ENCODE results near the gene EPN2. TPM values are rescaled to one million over a fixed set of nuclear protein-coding genes. Genes with fewer than 3 reads are reported as not detected.
A peak's percentile ranks its signal among the peaks of the same experiment; 100 is the strongest.

The EPN2 gene
- total RNA-seq, 2 donors from 2014 or later = 28.8 to 67.7 TPM

GRCh38 chr17:19264268-19264667 lies 27.1 kb downstream of the EPN2 start:
- Histone ChIP-seq H3K9me3 (no peaks in the 10 kb centered on the region), H3K4me3 (no peak overlapping the region), H3K27me3 (replicated peaks; ENCODE audit: insufficient read depth) (no peaks in the 10 kb centered on the region), H3K36me3 (no peaks in the 10 kb centered on the region), H3K4me1 (replicated peaks) (peaks cover 42% of the 10 kb centered on the region), H3K27ac (peak overlapping the region; percentile 68 to 73)
- no peak for TF ChIP-seq POLR2AphosphoS5 (IDR thresholded peaks at IDR 0.05)
- TF ChIP-seq POLR2A (IDR thresholded peaks at IDR 0.05) = no peak
- no peak for TF ChIP-seq CTCF (IDR thresholded peaks at IDR 0.05)
- no peak for DNase-seq (ENCODE audit: low spot score)
- WGBS = 28% methylated on average over 3 of the region's 3 CpGs
- intact Hi-C loops (cut with DNase I) = no loop called here

- TF ChIP-seq CTCF (IDR thresholded peaks at IDR 0.05) = no peak
- Histone ChIP-seq H3K4me1 (replicated peaks) (peaks cover 47% of the 10 kb centered on the region), H3K4me3 (no peak overlapping the region), H3K27me3 (replicated peaks; ENCODE audit: insufficient read depth) (no peaks in the 10 kb centered on the region), H3K27ac (peak overlapping the region; percentile 68 to 73), H3K9me3 (no peaks in the 10 kb centered on the region), H3K36me3 (no peaks in the 10 kb centered on the region)
- WGBS = 54% methylated on average over 6 of the region's 6 CpGs
- intact Hi-C loops (cut with DNase I) = no loop called here
- DNase-seq (ENCODE audit: low spot score) = no peak
Observed at GRCh38 chr17:19264681-19265080, 27.5 kb downstream of the EPN2 start.

DNA sequence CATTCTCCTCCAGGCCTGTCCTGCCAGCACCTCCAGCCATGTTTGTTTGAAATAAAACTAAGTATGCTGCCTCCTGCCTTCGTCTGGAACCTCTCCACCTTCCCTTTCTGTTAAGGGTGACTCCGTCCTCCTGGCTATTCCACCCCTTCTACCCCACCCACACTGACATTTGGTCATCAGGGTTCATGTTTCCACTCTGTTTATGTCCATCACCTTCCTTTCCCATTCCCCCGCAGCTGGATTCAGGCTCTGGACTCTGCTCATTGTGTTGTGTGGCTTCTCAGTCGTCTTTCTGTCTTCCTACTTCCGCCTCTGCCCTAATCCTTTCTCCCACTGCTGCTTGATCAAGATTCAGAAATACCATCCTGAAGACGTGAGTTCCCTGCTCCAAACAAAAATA lies 28.6 kb downstream of the EPN2 start:
- intact Hi-C loops (cut with DNase I) = no loop called here
- H3K4me3 ChIP-seq = no peak overlapping the region
- no peak for TF ChIP-seq POLR2A (IDR thresholded peaks at IDR 0.05)
- no peak for TF ChIP-seq CTCF (IDR thresholded peaks at IDR 0.05)
- TF ChIP-seq POLR2AphosphoS5 (IDR thresholded peaks at IDR 0.05) = no peak
- H3K36me3 ChIP-seq = no peaks in the 10 kb centered on the region
- no peaks in the 10 kb centered on the region for H3K27me3 ChIP-seq (replicated peaks; ENCODE audit: insufficient read depth)
- H3K27ac ChIP-seq = peak overlapping the region in 1 of 2 donors; percentile 68
- no peak for DNase-seq (ENCODE audit: low spot score)
- peaks cover 57% of the 10 kb centered on the region for H3K4me1 ChIP-seq (replicated peaks)
- no peaks in the 10 kb centered on the region for H3K9me3 ChIP-seq
- 63% methylated on average over 6 of the region's 6 CpGs for WGBS

- no peaks in the 10 kb centered on the region for H3K27me3 ChIP-seq (replicated peaks; ENCODE audit: insufficient read depth)
- intact Hi-C loops (cut with DNase I) = no loop called here
- TF ChIP-seq POLR2A (IDR thresholded peaks at IDR 0.05) = no peak
- no peak for TF ChIP-seq CTCF (IDR thresholded peaks at IDR 0.05)
- no peak for TF ChIP-seq POLR2AphosphoS5 (IDR thresholded peaks at IDR 0.05)
- H3K27ac ChIP-seq = peak overlapping the region; percentile 81 to 85
- peaks cover 38% of the 10 kb centered on the region for H3K4me1 ChIP-seq (replicated peaks)
- WGBS = 27% methylated on average over 3 of the region's 3 CpGs
- no peak overlapping the region for H3K4me3 ChIP-seq
- H3K36me3 ChIP-seq = no peaks in the 10 kb centered on the region
- no peaks in the 10 kb centered on the region for H3K9me3 ChIP-seq
- DNase-seq (ENCODE audit: low spot score) = no peak
Observed at GRCh38 chr17:19268611-19269010, 31.4 kb downstream of the EPN2 start.

DNA sequence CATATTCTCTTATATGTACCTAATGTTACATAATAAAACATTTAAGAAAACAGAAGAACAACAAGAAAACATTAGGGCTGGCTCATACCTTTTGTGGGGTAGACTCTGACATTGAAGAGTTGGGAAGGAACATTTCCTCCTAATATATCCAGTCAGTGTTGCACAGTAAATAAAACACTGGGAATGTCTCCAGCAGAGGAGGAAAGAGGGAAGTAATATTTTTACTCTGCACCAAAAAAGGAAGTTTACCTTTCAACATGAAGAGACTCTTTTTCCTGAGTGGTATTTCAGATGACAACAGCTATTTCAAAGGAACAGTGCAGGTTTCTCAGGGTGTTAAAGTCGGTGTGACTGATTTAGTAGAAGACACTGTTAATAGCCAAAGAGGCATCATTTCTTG lies 31.9 kb downstream of the EPN2 start:
- no peaks in the 10 kb centered on the region for H3K36me3 ChIP-seq
- no peak overlapping the region for H3K4me3 ChIP-seq
- peak; percentile 50 for DNase-seq (ENCODE audit: low spot score)
- TF ChIP-seq POLR2AphosphoS5 (IDR thresholded peaks at IDR 0.05) = peak; percentile 87
- TF ChIP-seq CTCF (IDR thresholded peaks at IDR 0.05) = no peak
- no peak for TF ChIP-seq POLR2A (IDR thresholded peaks at IDR 0.05)
- intact Hi-C loops (cut with DNase I) = no loop called here
- H3K4me1 ChIP-seq (replicated peaks) = peaks cover 33% of the 10 kb centered on the region
- H3K27ac ChIP-seq = peak overlapping the region; percentile 81 to 85
- whole genome bisulfite sequencing = 21% methylated on average over 1 of the region's 1 CpG
- no peaks in the 10 kb centered on the region for H3K27me3 ChIP-seq (replicated peaks; ENCODE audit: insufficient read depth)
- no peaks in the 10 kb centered on the region for H3K9me3 ChIP-seq
